ENCODE data around the gene MUCL3.

- TF ChIP-seq CTCF (IDR thresholded peaks at IDR 0.05; ENCODE audit: insufficient read depth, low read depth, low read length), result no peak
- TF ChIP-seq EZH2 (IDR thresholded peaks at IDR 0.05; ENCODE audit: insufficient read depth, low read length), result no peak
Measured at GRCh38 chr6:30970946-30971345, 30.2 kb downstream of the MUCL3 start.

Measured in astrocyte (in vitro differentiated cells and primary cell).